H1 (cell line): ENCODE results near the gene DVL3. TPM values are rescaled to one million over a fixed set of nuclear protein-coding genes. Genes with fewer than 3 reads are reported as not detected.
A peak's percentile ranks its signal among the peaks of the same experiment; 100 is the strongest.

ENCODE experiments used
- CTCF ChIA-PET: fragments of 300-600 bp; sonication (Branson Sonifier 250); formaldehyde crosslinking; loops from one replicate; lab custom pipeline; 2021; ENCODE audit not compliant: partially characterized antibody; lab: Charles Lee
- POLR2A ChIA-PET: fragments of 300-600 bp; sonication (Branson Sonifier 250); formaldehyde crosslinking; loops from one replicate; lab custom pipeline; 2021; ENCODE audit warnings: inconsistent platforms; ENCODE audit not compliant: partially characterized antibody; lab: Charles Lee
- DNase-seq, 2 experiments: peaks; one replicate each; pipeline versions ENCODE4 v3.0.0 to v3.0.0-alpha.2; 2010 to 2022; ENCODE audit warnings: low spot score in 2 of 2, low read depth in 1 of 2, mixed read lengths in 1 of 2
- FAIRE-seq: peaks from 2 replicates; lab custom pipeline; 2011; peaks lifted over from hg19 to GRCh38; lab: Jason Lieb, UNC
- H2AFZ ChIP-seq: 2 replicates; pipeline ENCODE4 v1.8.1; 2012; ENCODE audit warnings: low read length, inconsistent platforms
- H2AK5ac ChIP-seq: 2 replicates; pipeline ENCODE4 v1.6.1; 2013; ENCODE audit warnings: low read depth, low read length
- H2BK120ac ChIP-seq: replicated peaks from 2 replicates; pipeline ENCODE3; 2013; ENCODE audit warnings: low read depth, low read length, inconsistent platforms
- H2BK12ac ChIP-seq: 2 replicates; pipeline ENCODE4 v1.6.1; 2013; ENCODE audit warnings: low read depth, low read length
- H2BK15ac ChIP-seq: 2 replicates; pipeline ENCODE4 v1.6.1; 2013; ENCODE audit warnings: low read length
- H2BK20ac ChIP-seq: 2 replicates; pipeline ENCODE4 v1.6.1; 2013; ENCODE audit warnings: low read length
- H2BK5ac ChIP-seq: 2 replicates; pipeline ENCODE4 v1.6.1; 2013; ENCODE audit warnings: low read depth, low read length
- H3K14ac ChIP-seq: 2 replicates; pipeline ENCODE4 v1.6.1; 2013; ENCODE audit warnings: inconsistent platforms; ENCODE audit not compliant: insufficient read length
- H3K18ac ChIP-seq: 2 replicates; pipeline ENCODE4 v1.6.1; 2013; ENCODE audit warnings: low read length; ENCODE audit errors: extremely low read depth
- H3K23ac ChIP-seq: 2 replicates; pipeline ENCODE4 v1.6.1; 2013; ENCODE audit warnings: inconsistent platforms; ENCODE audit not compliant: insufficient read length
- H3K23me2 ChIP-seq: 2 replicates; pipeline ENCODE4 v1.6.1; 2013; ENCODE audit warnings: low read depth, low read length
- H3K27ac ChIP-seq: 2 replicates; pipeline ENCODE4 v1.6.1; 2011; ENCODE audit warnings: low read depth, low read length, inconsistent platforms
- H3K27me3 ChIP-seq, 4 experiments: replicated peaks in 1 of 4; 1 replicate in 1 of 4; 2 replicates in 3 of 4; pipeline versions ENCODE4 v1.6.1 to v1.8.1; 2011 to 2013; ENCODE audit warnings: low read length in 3 of 4, mild to moderate bottlenecking in 3 of 4, inconsistent platforms in 2 of 4, mixed read lengths in 2 of 4, moderate library complexity in 1 of 4; ENCODE audit not compliant: control insufficient read depth in 3 of 4, insufficient read depth in 3 of 4; ENCODE audit errors: extremely low read depth in 1 of 4
- H3K36me3 ChIP-seq, 4 experiments: 2 replicates each; pipeline versions ENCODE4 v1.6.1 to v1.8.1; 2011 to 2013; ENCODE audit warnings: mild to moderate bottlenecking in 4 of 4, low read length in 3 of 4, moderate library complexity in 2 of 4, control low read depth in 1 of 4, inconsistent platforms in 1 of 4; ENCODE audit not compliant: insufficient read depth in 4 of 4, control insufficient read depth in 2 of 4
- H3K4ac ChIP-seq: replicated peaks from 2 replicates; pipeline ENCODE3; 2013; ENCODE audit warnings: low read length, low read depth, mixed read lengths, inconsistent platforms; ENCODE audit not compliant: insufficient read length
- H3K4me1 ChIP-seq, 4 experiments: replicated peaks in 1 of 4; 1 replicate in 1 of 4; 2 replicates in 3 of 4; pipeline versions ENCODE4 v1.6.1 to v1.8.1; 2011 to 2013; ENCODE audit warnings: low read length in 3 of 4, inconsistent platforms in 2 of 4, mixed read lengths in 1 of 4; ENCODE audit not compliant: insufficient read depth in 4 of 4, control insufficient read depth in 3 of 4
- H3K4me2 ChIP-seq, 2 experiments: 2 replicates each; pipeline versions ENCODE4 v1.6.1 to v1.8.1; 2011 to 2013; ENCODE audit warnings: low read depth in 2 of 2, low read length in 2 of 2, control low read depth in 1 of 2, inconsistent platforms in 1 of 2, mild to moderate bottlenecking in 1 of 2; ENCODE audit not compliant: insufficient read depth in 1 of 2
- H3K4me3 ChIP-seq, 4 experiments: fragments of 200-600, 300-600 bp in 1 of 4; sonication (generic), shearing (Covaris generic), sonication (Bioruptor Twin) in 1 of 4; 2 replicates each; pipeline versions ENCODE4 v1.5.1 to v1.8.1; 2011 to 2016; ENCODE audit warnings: low read length in 4 of 4, low read depth in 3 of 4, control low read depth in 2 of 4, inconsistent platforms in 2 of 4, mild to moderate bottlenecking in 2 of 4, mixed read lengths in 1 of 4, moderate library complexity in 1 of 4; ENCODE audit not compliant: insufficient read depth in 2 of 4; ENCODE audit errors: extremely low read depth in 1 of 4
- H3K56ac ChIP-seq: replicated peaks from 2 replicates; pipeline ENCODE3; 2013; ENCODE audit warnings: low read depth, mild to moderate bottlenecking, mixed read lengths, low read length, inconsistent platforms; ENCODE audit not compliant: insufficient read length
- H3K79me1 ChIP-seq: 2 replicates; pipeline ENCODE4 v1.6.1; 2013; ENCODE audit warnings: low read depth, low read length, control low read depth
- H3K79me2 ChIP-seq, 2 experiments: 2 replicates each; pipeline versions ENCODE4 v1.6.1 to v1.8.1; 2012 to 2013; ENCODE audit warnings: low read length in 2 of 2, mild to moderate bottlenecking in 2 of 2, inconsistent platforms in 1 of 2; ENCODE audit not compliant: insufficient read depth in 2 of 2, control insufficient read depth in 1 of 2
- H3K9ac ChIP-seq, 4 experiments: replicated peaks in 1 of 4; 1 replicate in 1 of 4; 2 replicates in 3 of 4; pipeline versions ENCODE4 v1.6.1 to v1.8.1; 2011 to 2013; ENCODE audit warnings: low read depth in 3 of 4, low read length in 3 of 4, control low read depth in 2 of 4, mild to moderate bottlenecking in 2 of 4, moderate library complexity in 2 of 4, inconsistent platforms in 1 of 4; ENCODE audit errors: extremely low read depth in 1 of 4
- H3K9me3 ChIP-seq, 2 experiments: 2 replicates each; pipeline versions ENCODE4 v1.6.1 to v1.8.1; 2012 to 2013; ENCODE audit warnings: mild to moderate bottlenecking in 2 of 2, moderate library complexity in 2 of 2, control low read depth in 1 of 2, inconsistent platforms in 1 of 2, low read depth in 1 of 2, low read length in 1 of 2, mixed read lengths in 1 of 2; ENCODE audit not compliant: insufficient read depth in 2 of 2
- H4K20me1 ChIP-seq, 2 experiments: replicated peaks in 1 of 2; 2 replicates each; pipeline versions ENCODE3 to v1.8.1; 2011 to 2013; ENCODE audit warnings: inconsistent platforms in 2 of 2, low read length in 2 of 2, mild to moderate bottlenecking in 1 of 2; ENCODE audit not compliant: insufficient read depth in 2 of 2, control insufficient read depth in 1 of 2
- H4K5ac ChIP-seq: 2 replicates; pipeline ENCODE4 v1.6.1; 2013; ENCODE audit warnings: low read length, low read depth, mixed read lengths, inconsistent platforms; ENCODE audit not compliant: insufficient read length
- H4K8ac ChIP-seq: 2 replicates; pipeline ENCODE4 v1.8.0; 2013; ENCODE audit warnings: mild to moderate bottlenecking, moderate library complexity, low read length, inconsistent platforms; ENCODE audit not compliant: insufficient read depth; ENCODE audit errors: extremely low read depth
- H4K91ac ChIP-seq: replicated peaks from 2 replicates; pipeline ENCODE3; 2013; ENCODE audit warnings: low read length, mixed read lengths, inconsistent platforms; ENCODE audit not compliant: insufficient read length
- ATF3 ChIP-seq: IDR thresholded peaks from 2 replicates; pipeline ENCODE4 v1.6.1; 2011; ENCODE audit warnings: low read depth, mild to moderate bottlenecking, low read length; ENCODE audit not compliant: insufficient read depth
- BCL11A ChIP-seq, 2 experiments: IDR thresholded peaks; one replicate each; pipeline ENCODE4 v1.6.1; 2011; ENCODE audit warnings: low read depth in 2 of 2, low read length in 2 of 2, mild to moderate bottlenecking in 2 of 2
- CHD1 ChIP-seq: IDR thresholded peaks from 2 replicates; pipeline ENCODE4 v1.6.1; 2012; ENCODE audit warnings: low read depth, low read length, improper control_type of control experiment
- CHD2 ChIP-seq: IDR thresholded peaks from 2 replicates; pipeline ENCODE4 v1.6.1; 2012; ENCODE audit warnings: low read length, improper control_type of control experiment
- CREB1 ChIP-seq: IDR thresholded peaks from 2 replicates; pipeline ENCODE4 v1.6.1; 2012; ENCODE audit warnings: inconsistent platforms
- GTF2F1 ChIP-seq: IDR thresholded peaks from 2 replicates; pipeline ENCODE4 v1.6.1; 2012; ENCODE audit warnings: low read depth, low read length, improper control_type of control experiment, borderline replicate concordance
- JUND ChIP-seq: IDR thresholded peaks from 2 replicates; pipeline ENCODE4 v1.6.1; 2011; ENCODE audit warnings: mild to moderate bottlenecking, improper control_type of control experiment, low read length
- RNF2 ChIP-seq: fragments of 200-900, 300-1000 bp; sonication (generic); IDR thresholded peaks from 2 replicates; pipeline ENCODE4 v1.7.1; 2016; ENCODE audit warnings: borderline replicate concordance, low read depth, mild to moderate bottlenecking, antibody characterized with exemption, low read length; ENCODE audit not compliant: poor library complexity, severe bottlenecking; ENCODE audit errors: missing control alignments
- SIN3A ChIP-seq, 2 experiments: IDR thresholded peaks in 1 of 2; conservative IDR thresholded peaks in 1 of 2; 2 replicates each; pipeline ENCODE4 v1.6.1; 2011 to 2012; ENCODE audit warnings: low read length in 2 of 2, improper control_type of control experiment in 1 of 2, low read depth in 1 of 2, mild to moderate bottlenecking in 1 of 2
- SIX5 ChIP-seq: IDR thresholded peaks from 2 replicates; pipeline ENCODE4 v1.6.1; 2011; ENCODE audit warnings: mild to moderate bottlenecking, low read depth, low read length
- SP4 ChIP-seq: IDR thresholded peaks from 2 replicates; pipeline ENCODE4 v1.6.1; 2012; ENCODE audit warnings: low read length, inconsistent platforms
- SUZ12 ChIP-seq: fragments of 200-600 bp; sonication (generic); IDR thresholded peaks from 2 replicates; pipeline ENCODE4 v1.6.1; 2012; ENCODE audit warnings: mild to moderate bottlenecking, inconsistent platforms, low read length, moderate library complexity, mixed read lengths
- TAF1 ChIP-seq: IDR thresholded peaks from 2 replicates; pipeline ENCODE4 v1.6.1; 2011; ENCODE audit warnings: mild to moderate bottlenecking, low read depth, low read length
- YY1 ChIP-seq: IDR thresholded peaks from 2 replicates; pipeline ENCODE4 v1.6.1; 2011; ENCODE audit warnings: low read depth, mild to moderate bottlenecking, low read length
- WGBS, 2 experiments: shearing (Covaris generic) in 1 of 2; methylation state at CpG; one replicate each; pipeline versions ENCODE4 v1.1.6 to v1.1.7; 2013 to 2015; ENCODE audit warnings: low lambda C conversion rate in 2 of 2, mixed read lengths in 2 of 2, inconsistent platforms in 1 of 2, low coverage in 1 of 2, missing lambda C conversion rate in 1 of 2; ENCODE audit not compliant: insufficient replicate concordance in 2 of 2, insufficient coverage in 1 of 2, insufficient read length in 1 of 2; ENCODE audit errors: extremely low coverage in 1 of 2, missing lambda C conversion rate in 1 of 2; 5-methylcytosine and 5-hydroxymethylcytosine counted together
- polyA plus RNA-seq, 7 experiments: library from polyadenylated mRNA; depleted of rRNA in 3 of 7; stranded (reverse) in 5 of 7; unstranded in 2 of 7; fragments of >200 nt in 5 of 7; fragments of 200-250 nt in 2 of 7; gene quantifications; 1 replicate in 5 of 7; 2 replicates in 1 of 7; 4 replicates in 1 of 7; pipeline versions ENCODE4 v1.2.1 to v1.2.3, GENCODE V29; 2011 to 2013; ENCODE audit warnings: missing spikeins in 2 of 7, mixed read lengths in 2 of 7
- total RNA-seq: library from RNA; stranded (reverse); fragmentation: NEBNext Ultra II Directional; extraction: Animal tissue kit (Norgen Biotek cat#: 25700); gene quantifications from 2 replicates; pipeline ENCODE4 v1.2.1, GENCODE V29; 2021

The DVL3 gene
- total and polyA plus RNA-seq, 2 of the 8 experiments (the other 6 are each of a cell fraction or from before 2014, with no cell fraction given), result 38.5 to 66.6 TPM

DNA sequence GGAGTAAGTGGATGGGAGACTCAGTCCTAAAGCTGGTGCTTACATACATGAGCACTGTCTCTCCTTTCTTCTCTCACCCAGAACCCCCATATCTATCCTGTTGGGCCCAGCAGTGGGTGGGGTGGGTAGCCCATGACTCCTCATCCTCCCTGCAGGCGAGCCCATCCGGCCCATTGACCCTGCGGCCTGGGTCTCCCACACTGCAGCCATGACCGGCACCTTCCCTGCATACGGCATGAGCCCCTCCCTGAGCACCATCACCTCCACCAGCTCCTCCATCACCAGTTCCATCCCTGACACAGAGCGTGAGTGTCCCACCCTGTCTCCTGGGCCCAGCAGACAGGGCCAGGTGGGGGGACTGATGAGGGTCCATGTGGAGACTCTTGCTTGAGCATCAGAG is 11.5 kb downstream of the DVL3 start:
- H2AK5ac ChIP-seq, result no peak overlapping the region
- no peaks in the 10 kb centered on the region for H3K9me3 ChIP-seq
- no peak overlapping the region for H3K27ac ChIP-seq
- WGBS, 2 experiments, result 88% methylated on average over 6 of the region's 6 CpGs; no CpG with 5 or more reads in 1 of the 2 experiments
- CTCF ChIA-PET, result no interaction called here
- no peak for DNase-seq
- H2BK5ac ChIP-seq, result no peak overlapping the region
- no peak overlapping the region for H2AFZ ChIP-seq
- H2BK20ac ChIP-seq, result no peak overlapping the region
- TF ChIP-seq RNF2, result no peak
- no peak for TF ChIP-seq BCL11A (IDR thresholded peaks at IDR 0.05; ENCODE audit: low read depth in 2 of 2, low read length in 2 of 2)
- no peak for TF ChIP-seq SIN3A (conservative IDR thresholded peaks at IDR 0.05 in 1 of 2, IDR thresholded peaks at IDR 0.05 in 1 of 2; ENCODE audit: low read depth in 1 of 2, low read length in 2 of 2)
- no peak for TF ChIP-seq SP4
- no peak for TF ChIP-seq SIX5
- TF ChIP-seq ATF3, result no peak
- TF ChIP-seq TAF1, result no peak
- no peak for TF ChIP-seq CHD1
- TF ChIP-seq CREB1, result no peak
- no peak for TF ChIP-seq YY1
- no peak for TF ChIP-seq GTF2F1
- TF ChIP-seq CHD2, result no peak
- TF ChIP-seq SUZ12, result no peak
- no peak for TF ChIP-seq JUND
- no peak overlapping the region for H3K23ac ChIP-seq
- H3K4ac ChIP-seq, result no peak overlapping the region
- H2BK15ac ChIP-seq, result no peak overlapping the region
- no peak overlapping the region for H3K18ac ChIP-seq
- peaks cover 7 to 59% (median 31%) of the 10 kb centered on the region in 4 experiments for H3K36me3 ChIP-seq
- no peak overlapping the region for H3K4me2 ChIP-seq
- peaks cover 0 to 6% of the 10 kb centered on the region in 2 experiments; a peak in 2 of 4 replicates for H3K79me2 ChIP-seq
- H4K5ac ChIP-seq, result no peak overlapping the region
- peaks cover 5 to 8% of the 10 kb centered on the region in 2 experiments for H4K20me1 ChIP-seq
- H2BK12ac ChIP-seq, result no peak overlapping the region
- POLR2A ChIA-PET, result no interaction called here
- no peak overlapping the region for H3K4me3 ChIP-seq
- no peaks in the 10 kb centered on the region; the same call in 1 of the 2 replicates for H3K23me2 ChIP-seq
- FAIRE-seq, result no peak
- no peak overlapping the region for H3K56ac ChIP-seq
- H2BK120ac ChIP-seq, result no peak overlapping the region
- no peak overlapping the region for H3K14ac ChIP-seq
- 0 out of 2 replicates have a peak, but pooled peaks cover 4% of the 10 kb centered on the region for H3K79me1 ChIP-seq
- H3K4me1 ChIP-seq, result no peaks in the 10 kb centered on the region
- no peak overlapping the region for H4K91ac ChIP-seq
- 0 out of 2 replicates have a peak overlapping the region, but pooled peaks have one; percentile 14 for H4K8ac ChIP-seq
- H3K9ac ChIP-seq, result no peak overlapping the region
- H3K27me3 ChIP-seq, result no peaks in the 10 kb centered on the region
